ENCODE results near the gene KRT80. TPM values are rescaled to one million over a fixed set of nuclear protein-coding genes. Genes with fewer than 3 reads are reported as not detected.

The KRT80 gene
- total and polyA plus RNA-seq, 3 donors from 2014 or later: 0.50 to 1.0 (median 0.94) TPM

DNA sequence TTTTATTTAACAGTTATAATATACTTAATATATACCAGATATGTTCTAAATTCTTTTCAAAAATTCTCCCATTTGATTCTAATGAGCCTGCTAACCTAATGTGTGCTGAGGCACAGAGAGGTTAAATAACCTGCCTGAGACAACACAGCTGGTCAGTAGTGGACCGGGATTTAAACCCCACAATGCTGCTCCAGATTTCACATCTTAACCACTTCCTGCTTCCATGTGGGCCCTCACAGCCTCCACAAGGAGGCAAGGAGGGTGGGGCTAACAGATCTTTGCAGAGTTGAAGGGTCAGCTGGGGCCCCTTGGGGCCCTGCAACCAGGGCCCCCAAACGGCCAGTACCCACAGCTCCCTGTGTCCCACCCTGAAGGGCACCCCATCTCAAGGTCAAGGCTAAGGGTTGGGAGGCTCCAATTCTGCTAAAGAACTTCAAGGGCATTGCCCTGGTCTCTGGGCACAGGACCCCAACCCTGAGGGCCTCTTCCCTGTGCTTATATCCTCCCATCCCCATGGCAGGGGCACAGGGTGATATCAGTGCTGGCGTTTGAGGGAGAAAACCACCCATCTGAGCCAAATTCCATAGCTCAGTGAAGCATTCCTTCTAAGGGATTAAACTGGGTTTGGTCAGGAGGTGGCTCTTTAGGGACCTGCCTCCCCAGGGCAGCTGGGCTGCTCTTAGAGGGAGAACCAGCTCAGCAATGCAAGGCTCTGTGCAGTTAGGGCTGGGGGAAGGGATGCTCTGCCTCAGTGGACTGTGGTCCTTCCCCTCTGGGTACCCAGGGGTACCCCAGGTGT lies 2.2 kb downstream of the KRT80 start:
- Histone ChIP-seq H3K36me3 (ENCODE audit: low read depth, missing control alignments) (no peaks in the 10 kb centered on the region), H3K27ac (no peak overlapping the region), H3K4me3 (no peak overlapping the region), H3K27me3 (no peaks in the 10 kb centered on the region), H3K4me1 (peaks cover 29% of the 10 kb centered on the region), H3K9me3 (no peaks in the 10 kb centered on the region)
- intact Hi-C loops (cut with DNase I; ENCODE audit: low total_unique reads): no loop called here
- WGBS, 2 donors: 39 to 75% methylated on average over 1 to 3 of the region's 3 CpGs
- DNase-seq: no peak
- TF ChIP-seq, protein P1, sequence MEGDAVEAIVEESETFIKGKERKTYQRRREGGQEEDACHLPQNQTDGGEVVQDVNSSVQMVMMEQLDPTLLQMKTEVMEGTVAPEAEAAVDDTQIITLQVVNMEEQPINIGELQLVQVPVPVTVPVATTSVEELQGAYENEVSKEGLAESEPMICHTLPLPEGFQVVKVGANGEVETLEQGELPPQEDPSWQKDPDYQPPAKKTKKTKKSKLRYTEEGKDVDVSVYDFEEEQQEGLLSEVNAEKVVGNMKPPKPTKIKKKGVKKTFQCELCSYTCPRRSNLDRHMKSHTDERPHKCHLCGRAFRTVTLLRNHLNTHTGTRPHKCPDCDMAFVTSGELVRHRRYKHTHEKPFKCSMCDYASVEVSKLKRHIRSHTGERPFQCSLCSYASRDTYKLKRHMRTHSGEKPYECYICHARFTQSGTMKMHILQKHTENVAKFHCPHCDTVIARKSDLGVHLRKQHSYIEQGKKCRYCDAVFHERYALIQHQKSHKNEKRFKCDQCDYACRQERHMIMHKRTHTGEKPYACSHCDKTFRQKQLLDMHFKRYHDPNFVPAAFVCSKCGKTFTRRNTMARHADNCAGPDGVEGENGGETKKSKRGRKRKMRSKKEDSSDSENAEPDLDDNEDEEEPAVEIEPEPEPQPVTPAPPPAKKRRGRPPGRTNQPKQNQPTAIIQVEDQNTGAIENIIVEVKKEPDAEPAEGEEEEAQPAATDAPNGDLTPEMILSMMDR (IDR thresholded peaks at IDR 0.05): no peak
- TF ChIP-seq POLR2A (IDR thresholded peaks at IDR 0.05): no peak

DNA sequence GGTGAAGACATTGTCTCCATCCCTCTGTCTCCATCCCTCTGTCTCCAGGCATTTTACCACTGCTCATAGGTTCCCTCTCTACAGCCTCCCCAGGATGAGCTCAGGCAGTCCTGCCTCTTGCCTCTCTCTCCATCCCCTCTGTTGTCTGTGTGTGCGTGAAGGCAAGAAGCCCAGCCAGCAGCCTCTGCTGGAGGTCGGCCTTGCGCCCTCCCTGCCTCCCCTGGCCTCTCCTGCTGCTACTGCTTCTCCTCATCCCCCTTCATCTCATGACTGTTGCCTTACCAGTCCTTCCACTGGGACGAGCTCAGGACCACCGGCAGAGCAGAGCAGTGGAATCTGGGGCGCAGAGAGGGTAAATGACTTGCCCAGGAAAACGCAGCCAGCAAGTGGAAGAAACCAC lies 3.2 kb downstream of the KRT80 start:
- H3K4me3 ChIP-seq: no peak overlapping the region
- H3K27ac ChIP-seq: no peak overlapping the region
- no peaks in the 10 kb centered on the region for H3K9me3 ChIP-seq
- H3K36me3 ChIP-seq (ENCODE audit: low read depth, missing control alignments): no peaks in the 10 kb centered on the region
- no peaks in the 10 kb centered on the region for H3K27me3 ChIP-seq
- intact Hi-C loops (cut with DNase I; ENCODE audit: low total_unique reads): no loop called here
- TF ChIP-seq POLR2A (IDR thresholded peaks at IDR 0.05): no peak
- TF ChIP-seq, protein P1 (IDR thresholded peaks at IDR 0.05): no peak
- peaks cover 23% of the 10 kb centered on the region for H3K4me1 ChIP-seq
- 86 to 94% methylated on average over 7 of the region's 7 CpGs for WGBS, 2 donors
- DNase-seq: no peak

DNA sequence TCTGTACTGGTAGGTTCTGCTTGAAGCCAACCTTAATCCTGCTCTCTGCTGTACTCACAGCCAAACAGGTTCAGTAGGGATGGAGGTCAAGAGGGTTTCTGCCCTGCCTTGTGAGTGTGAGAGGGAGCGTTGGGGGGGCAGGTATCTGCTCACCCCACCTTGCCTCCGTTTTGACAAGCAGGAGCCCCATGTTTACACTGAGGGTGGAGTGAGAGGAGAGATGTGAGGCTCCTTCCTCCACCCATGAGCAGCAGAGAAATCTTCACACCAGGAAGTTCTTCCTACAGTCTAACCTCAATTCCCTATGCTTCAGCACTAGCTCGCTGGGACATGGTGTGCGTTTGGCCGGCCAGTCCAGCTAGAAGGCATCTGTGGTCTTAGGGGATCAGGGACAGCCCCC lies 4.2 kb downstream of the KRT80 start:
- no peaks in the 10 kb centered on the region for H3K36me3 ChIP-seq (ENCODE audit: low read depth, missing control alignments)
- H3K9me3 ChIP-seq: no peaks in the 10 kb centered on the region
- H3K4me1 ChIP-seq: peaks cover 20% of the 10 kb centered on the region
- no peak for DNase-seq
- no peak overlapping the region for H3K4me3 ChIP-seq
- 91 to 96% methylated on average over 5 of the region's 5 CpGs for WGBS, 2 donors
- TF ChIP-seq, protein P1 (IDR thresholded peaks at IDR 0.05): no peak
- TF ChIP-seq POLR2A (IDR thresholded peaks at IDR 0.05): no peak
- intact Hi-C loops (cut with DNase I; ENCODE audit: low total_unique reads): no loop called here
- H3K27ac ChIP-seq: no peak overlapping the region
- no peaks in the 10 kb centered on the region for H3K27me3 ChIP-seq

DNA sequence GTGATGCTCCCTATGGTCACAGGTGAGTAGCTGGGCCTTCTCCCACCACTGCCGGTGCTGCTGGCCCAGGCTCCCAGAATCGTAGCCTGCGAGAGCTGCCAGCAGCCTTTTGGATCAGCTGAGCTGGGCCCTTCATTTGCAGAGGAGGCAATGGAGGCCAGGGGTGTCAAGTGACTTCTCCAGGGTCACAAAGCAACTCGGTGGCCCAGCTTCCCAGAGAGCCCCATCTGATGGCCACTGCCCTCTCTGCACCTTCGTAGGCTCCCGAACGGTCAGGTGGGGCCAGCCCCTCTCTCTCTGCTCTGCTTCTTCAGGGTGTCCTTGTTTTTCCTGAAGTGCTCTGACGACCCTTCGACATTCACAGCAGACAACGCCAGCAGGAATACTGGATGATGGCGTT lies 4.6 kb downstream of the KRT80 start:
- 92 to 95% methylated on average over 9 to 11 of the region's 11 CpGs for WGBS, 2 donors
- no peaks in the 10 kb centered on the region for H3K9me3 ChIP-seq
- peaks cover 15% of the 10 kb centered on the region for H3K4me1 ChIP-seq
- no peak for TF ChIP-seq POLR2A (IDR thresholded peaks at IDR 0.05)
- TF ChIP-seq, protein P1 (IDR thresholded peaks at IDR 0.05): no peak
- no peaks in the 10 kb centered on the region for H3K27me3 ChIP-seq
- no peaks in the 10 kb centered on the region for H3K36me3 ChIP-seq (ENCODE audit: low read depth, missing control alignments)
- no peak overlapping the region for H3K4me3 ChIP-seq
- H3K27ac ChIP-seq: no peak overlapping the region
- intact Hi-C loops (cut with DNase I; ENCODE audit: low total_unique reads): no loop called here
- DNase-seq: no peak
